ENCODE results near the gene PLLP. TPM values are rescaled to one million over a fixed set of nuclear protein-coding genes. Genes with fewer than 3 reads are reported as not detected.

Gene PLLP
- total RNA-seq, 1 donor from 2014 or later, result 0.86 TPM

GRCh38 chr16:57329718-57330327 is 45.4 kb upstream of the PLLP start:
- Mint-ChIP-seq H3K27me3 (ENCODE audit: insufficient read depth, low read depth) (peaks cover 4% of the 10 kb centered on the region), H3K27ac (no peak overlapping the region), H3K4me3 (no peak overlapping the region), H3K9me3 (peaks cover 8% of the 10 kb centered on the region), H3K4me1 (no peaks in the 10 kb centered on the region), H3K36me3 (no peaks in the 10 kb centered on the region)
- no peaks in the 10 kb centered on the region for H3K27me3 ChIP-seq
- DNase-seq (ENCODE audit: low spot score), result no peak
- H3K79me2 ChIP-seq (ENCODE audit: low read depth), result no peaks in the 10 kb centered on the region
- H3K9ac ChIP-seq, result no peak overlapping the region
- no peak for TF ChIP-seq EZH2phosphoT487 (IDR thresholded peaks at IDR 0.05)
- TF ChIP-seq CTCF (IDR thresholded peaks at IDR 0.05), result no peak
- no peak for TF ChIP-seq EZH2 (IDR thresholded peaks at IDR 0.05)
- peaks cover 4% of the 10 kb centered on the region for H3F3A ChIP-seq (ENCODE audit: low read depth)
- no peak overlapping the region for H3K27ac ChIP-seq
- no peak overlapping the region for H3K4me3 ChIP-seq
- H3K9me3 ChIP-seq (ENCODE audit: low read depth), result peaks cover 4% of the 10 kb centered on the region
- H3K4me1 ChIP-seq, result no peaks in the 10 kb centered on the region
- no peak overlapping the region for H3K4me2 ChIP-seq
- H3K36me3 ChIP-seq, result no peaks in the 10 kb centered on the region
- no peak overlapping the region for H2AFZ ChIP-seq (replicated peaks)
- H4K20me1 ChIP-seq (ENCODE audit: low read depth), result no peaks in the 10 kb centered on the region

- H3K27ac ChIP-seq, result no peak overlapping the region
- Mint-ChIP-seq H3K4me1 (peaks cover 2% of the 10 kb centered on the region), H3K27me3 (ENCODE audit: insufficient read depth, low read depth) (peaks cover 2% of the 10 kb centered on the region), H3K9me3 (peaks cover 4% of the 10 kb centered on the region), H3K27ac (no peak overlapping the region), H3K36me3 (no peaks in the 10 kb centered on the region), H3K4me3 (no peak overlapping the region)
- H3K4me2 ChIP-seq, result no peak overlapping the region
- no peaks in the 10 kb centered on the region for H4K20me1 ChIP-seq (ENCODE audit: low read depth)
- no peaks in the 10 kb centered on the region for H3K79me2 ChIP-seq (ENCODE audit: low read depth)
- H3K36me3 ChIP-seq, result no peaks in the 10 kb centered on the region
- H3K4me1 ChIP-seq, result no peaks in the 10 kb centered on the region
- H3K9me3 ChIP-seq (ENCODE audit: low read depth), result peaks cover 4% of the 10 kb centered on the region
- H3K9ac ChIP-seq, result no peak overlapping the region
- H2AFZ ChIP-seq (replicated peaks), result no peak overlapping the region
- DNase-seq (ENCODE audit: low spot score), result no peak
- H3K4me3 ChIP-seq, result no peak overlapping the region
- no peak for TF ChIP-seq EZH2phosphoT487 (IDR thresholded peaks at IDR 0.05)
- TF ChIP-seq CTCF (IDR thresholded peaks at IDR 0.05), result no peak
- no peak for TF ChIP-seq EZH2 (IDR thresholded peaks at IDR 0.05)
- peaks cover 4% of the 10 kb centered on the region for H3F3A ChIP-seq (ENCODE audit: low read depth)
- H3K27me3 ChIP-seq, result no peaks in the 10 kb centered on the region
These were observed 41.0 kb upstream of the PLLP start for GRCh38 chr16:57325458-57325857.

GRCh38 chr16:57324749-57325148 is 40.3 kb upstream of the PLLP start:
- Histone ChIP-seq H3K79me2 (ENCODE audit: low read depth) (no peaks in the 10 kb centered on the region), H3K4me1 (no peaks in the 10 kb centered on the region), H3K27ac (no peak overlapping the region), H3K27me3 (no peaks in the 10 kb centered on the region), H3K9me3 (ENCODE audit: low read depth) (peaks cover 4% of the 10 kb centered on the region), H3K36me3 (no peaks in the 10 kb centered on the region), H4K20me1 (ENCODE audit: low read depth) (no peaks in the 10 kb centered on the region), H3K9ac (no peak overlapping the region), H3K4me3 (no peak overlapping the region), H3F3A (ENCODE audit: low read depth) (peaks cover 4% of the 10 kb centered on the region), H2AFZ (replicated peaks) (no peak overlapping the region), H3K4me2 (no peak overlapping the region)
- peaks cover 2% of the 10 kb centered on the region for H3K4me1 Mint-ChIP-seq
- no peak for TF ChIP-seq EZH2phosphoT487 (IDR thresholded peaks at IDR 0.05)
- no peak for TF ChIP-seq CTCF (IDR thresholded peaks at IDR 0.05)
- TF ChIP-seq EZH2 (IDR thresholded peaks at IDR 0.05), result no peak
- H3K9me3 Mint-ChIP-seq, result peaks cover 4% of the 10 kb centered on the region
- no peaks in the 10 kb centered on the region for H3K36me3 Mint-ChIP-seq
- DNase-seq (ENCODE audit: low spot score), result no peak
- H3K27me3 Mint-ChIP-seq (ENCODE audit: insufficient read depth, low read depth), result peaks cover 2% of the 10 kb centered on the region
- H3K4me3 Mint-ChIP-seq, result no peak overlapping the region
- H3K27ac Mint-ChIP-seq, result no peak overlapping the region
